KMS-11 (cell line): Measurements from ENCODE around the gene TNFRSF12A.

Source experiments
- H2AFZ ChIP-seq: fragments of 200-600 bp; sonication (generic); 2 replicates; pipeline ENCODE4 v1.6.1; 2016; ENCODE audit warnings: antibody characterized with exemption, mixed run types, low read depth
- H3K27ac ChIP-seq: fragments of 200-600 bp; sonication (generic); 2 replicates; pipeline ENCODE4 v1.6.1; 2016; ENCODE audit warnings: mild to moderate bottlenecking, mixed run types
- H3K27me3 ChIP-seq: fragments of 200-600 bp; sonication (generic); 2 replicates; pipeline ENCODE4 v1.6.1; 2017; ENCODE audit warnings: mild to moderate bottlenecking, low read depth, mixed run types, moderate library complexity; ENCODE audit not compliant: insufficient read depth
- H3K36me3 ChIP-seq: fragments of 200-600 bp; sonication (generic); 2 replicates; pipeline ENCODE4 v1.6.1; 2017; ENCODE audit warnings: mild to moderate bottlenecking, mixed run types; ENCODE audit not compliant: insufficient read depth
- H3K4me1 ChIP-seq: fragments of 200-600 bp; sonication (generic); 2 replicates; pipeline ENCODE4 v1.6.1; 2016; ENCODE audit warnings: mild to moderate bottlenecking, low read depth, mixed run types; ENCODE audit not compliant: poor library complexity, severe bottlenecking
- H3K4me2 ChIP-seq: fragments of 200-600 bp; sonication (generic); 2 replicates; pipeline ENCODE4 v1.7.0; 2016; ENCODE audit warnings: mild to moderate bottlenecking, mixed run types
- H3K4me3 ChIP-seq: fragments of 200-600 bp; sonication (generic); IDR thresholded peaks from 2 replicates; pipeline ENCODE4 v1.6.1; 2017; ENCODE audit warnings: low read depth, low read length, mixed read lengths; ENCODE audit not compliant: insufficient read depth
- H3K79me2 ChIP-seq: fragments of 200-600 bp; sonication (generic); 2 replicates; pipeline ENCODE4 v1.6.1; 2016; ENCODE audit warnings: low read depth, mixed run types; ENCODE audit not compliant: insufficient read depth
- H3K9ac ChIP-seq: fragments of 200-600 bp; sonication (generic); 2 replicates; pipeline ENCODE4 v1.6.1; 2016; ENCODE audit warnings: mild to moderate bottlenecking, mixed run types
- H4K20me1 ChIP-seq: fragments of 200-600 bp; sonication (generic); 2 replicates; pipeline ENCODE4 v1.6.1; 2016; ENCODE audit warnings: mild to moderate bottlenecking, mixed run types; ENCODE audit not compliant: insufficient read depth
- TF ChIP-seq, protein P1 (sequence below): fragments of 200-600 bp; sonication (generic); conservative IDR thresholded peaks from 2 replicates; pipeline ENCODE4 v1.6.1; 2017; ENCODE audit warnings: low read depth, mild to moderate bottlenecking, antibody characterized with exemption, low read length, moderate library complexity, mixed read lengths

TNFRSF12A gene

DNA sequence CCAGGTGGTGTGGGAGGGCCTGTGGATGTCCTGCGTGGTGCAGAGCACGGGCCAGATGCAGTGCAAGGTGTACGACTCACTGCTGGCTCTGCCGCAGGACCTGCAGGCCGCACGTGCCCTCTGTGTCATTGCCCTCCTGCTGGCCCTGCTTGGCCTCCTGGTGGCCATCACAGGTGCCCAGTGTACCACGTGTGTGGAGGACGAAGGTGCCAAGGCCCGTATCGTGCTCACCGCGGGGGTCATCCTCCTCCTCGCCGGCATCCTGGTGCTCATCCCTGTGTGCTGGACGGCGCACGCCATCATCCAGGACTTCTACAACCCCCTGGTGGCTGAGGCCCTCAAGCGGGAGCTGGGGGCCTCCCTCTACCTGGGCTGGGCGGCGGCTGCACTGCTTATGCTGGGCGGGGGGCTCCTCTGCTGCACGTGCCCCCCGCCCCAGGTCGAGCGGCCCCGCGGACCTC lies 6.6 kb upstream of the TNFRSF12A start:
- no peak overlapping the region for H3K27ac ChIP-seq
- no peak overlapping the region for H3K9ac ChIP-seq
- H3K4me3 ChIP-seq, result no peak overlapping the region
- H3K4me2 ChIP-seq, result no peak overlapping the region
- TF ChIP-seq, protein P1, sequence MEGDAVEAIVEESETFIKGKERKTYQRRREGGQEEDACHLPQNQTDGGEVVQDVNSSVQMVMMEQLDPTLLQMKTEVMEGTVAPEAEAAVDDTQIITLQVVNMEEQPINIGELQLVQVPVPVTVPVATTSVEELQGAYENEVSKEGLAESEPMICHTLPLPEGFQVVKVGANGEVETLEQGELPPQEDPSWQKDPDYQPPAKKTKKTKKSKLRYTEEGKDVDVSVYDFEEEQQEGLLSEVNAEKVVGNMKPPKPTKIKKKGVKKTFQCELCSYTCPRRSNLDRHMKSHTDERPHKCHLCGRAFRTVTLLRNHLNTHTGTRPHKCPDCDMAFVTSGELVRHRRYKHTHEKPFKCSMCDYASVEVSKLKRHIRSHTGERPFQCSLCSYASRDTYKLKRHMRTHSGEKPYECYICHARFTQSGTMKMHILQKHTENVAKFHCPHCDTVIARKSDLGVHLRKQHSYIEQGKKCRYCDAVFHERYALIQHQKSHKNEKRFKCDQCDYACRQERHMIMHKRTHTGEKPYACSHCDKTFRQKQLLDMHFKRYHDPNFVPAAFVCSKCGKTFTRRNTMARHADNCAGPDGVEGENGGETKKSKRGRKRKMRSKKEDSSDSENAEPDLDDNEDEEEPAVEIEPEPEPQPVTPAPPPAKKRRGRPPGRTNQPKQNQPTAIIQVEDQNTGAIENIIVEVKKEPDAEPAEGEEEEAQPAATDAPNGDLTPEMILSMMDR, result no peak
- H3K27me3 ChIP-seq, result peaks cover 65% of the 10 kb centered on the region
- no peaks in the 10 kb centered on the region for H3K79me2 ChIP-seq
- H2AFZ ChIP-seq, result no peak overlapping the region
- H3K4me1 ChIP-seq, result peaks cover 18% of the 10 kb centered on the region
- H4K20me1 ChIP-seq, result no peaks in the 10 kb centered on the region
- H3K36me3 ChIP-seq, result no peaks in the 10 kb centered on the region

DNA sequence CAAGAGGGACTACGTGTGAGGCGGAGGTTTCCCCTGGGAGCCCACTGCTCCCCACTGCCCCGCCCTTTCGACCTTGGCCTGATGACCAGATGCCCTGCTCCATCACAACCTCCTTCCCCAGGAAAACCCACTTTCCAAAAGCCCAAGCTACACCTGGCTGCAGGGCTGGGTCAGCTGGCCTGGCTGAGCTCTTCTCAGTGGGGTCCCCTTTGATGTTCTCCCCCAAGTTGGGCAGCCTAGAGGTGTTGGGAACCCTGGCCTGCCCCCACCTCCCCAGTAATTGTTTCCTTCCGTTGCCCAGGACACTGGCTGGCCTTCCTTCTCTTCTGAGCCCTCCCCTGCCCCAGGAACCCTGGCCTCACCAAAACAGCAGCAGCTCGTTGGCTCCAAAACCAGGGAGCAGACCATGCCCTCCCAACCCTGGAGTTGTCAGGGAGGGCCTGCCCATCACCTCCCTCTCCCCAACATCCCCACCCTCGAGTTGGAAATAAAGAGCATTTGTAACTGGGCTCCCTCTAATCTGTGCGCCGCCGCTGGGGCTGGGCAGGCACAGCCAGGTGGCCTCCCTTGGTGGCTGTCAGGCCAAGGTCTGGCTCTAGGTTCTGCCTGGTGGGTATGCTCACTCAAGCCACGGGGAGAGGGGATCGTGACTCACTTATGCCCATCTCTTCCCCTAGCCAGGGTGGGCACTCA lies 6.0 kb upstream of the TNFRSF12A start:
- Histone ChIP-seq H3K4me2 (no peak overlapping the region), H3K9ac (no peak overlapping the region), H4K20me1 (no peaks in the 10 kb centered on the region), H3K27ac (no peak overlapping the region), H2AFZ (no peak overlapping the region), H3K4me3 (no peak overlapping the region), H3K27me3 (peaks cover 63% of the 10 kb centered on the region), H3K79me2 (no peaks in the 10 kb centered on the region), H3K36me3 (no peaks in the 10 kb centered on the region), H3K4me1 (peaks cover 17% of the 10 kb centered on the region)
- TF ChIP-seq, protein P1, result no peak

DNA sequence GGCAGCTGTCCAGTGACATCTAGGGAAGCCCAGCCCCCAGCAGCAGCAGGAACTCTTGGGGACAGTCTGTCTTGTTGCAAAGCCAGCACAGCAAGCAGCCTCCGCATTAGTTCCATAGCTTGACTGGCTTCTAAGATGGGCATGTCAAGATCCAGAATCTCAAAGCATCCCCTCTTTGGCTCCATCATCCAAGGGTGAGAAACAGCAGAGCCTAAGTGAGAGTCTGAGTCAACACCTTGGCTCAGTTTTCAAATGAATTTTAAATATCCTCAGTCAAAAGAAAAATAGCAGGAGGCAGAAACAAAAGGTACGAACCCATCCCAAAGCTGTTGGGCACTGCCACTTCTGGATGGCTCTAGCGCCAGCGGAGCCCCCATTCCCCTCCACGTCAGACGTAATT lies 5.2 kb upstream of the TNFRSF12A start:
- no peaks in the 10 kb centered on the region for H4K20me1 ChIP-seq
- TF ChIP-seq, protein P1, result no peak
- no peaks in the 10 kb centered on the region for H3K79me2 ChIP-seq
- no peak overlapping the region for H3K9ac ChIP-seq
- peaks cover 58% of the 10 kb centered on the region for H3K27me3 ChIP-seq
- no peak overlapping the region for H3K4me3 ChIP-seq
- H2AFZ ChIP-seq, result no peak overlapping the region
- no peak overlapping the region for H3K4me2 ChIP-seq
- no peak overlapping the region for H3K27ac ChIP-seq
- H3K4me1 ChIP-seq, result peaks cover 24% of the 10 kb centered on the region
- H3K36me3 ChIP-seq, result no peaks in the 10 kb centered on the region

DNA sequence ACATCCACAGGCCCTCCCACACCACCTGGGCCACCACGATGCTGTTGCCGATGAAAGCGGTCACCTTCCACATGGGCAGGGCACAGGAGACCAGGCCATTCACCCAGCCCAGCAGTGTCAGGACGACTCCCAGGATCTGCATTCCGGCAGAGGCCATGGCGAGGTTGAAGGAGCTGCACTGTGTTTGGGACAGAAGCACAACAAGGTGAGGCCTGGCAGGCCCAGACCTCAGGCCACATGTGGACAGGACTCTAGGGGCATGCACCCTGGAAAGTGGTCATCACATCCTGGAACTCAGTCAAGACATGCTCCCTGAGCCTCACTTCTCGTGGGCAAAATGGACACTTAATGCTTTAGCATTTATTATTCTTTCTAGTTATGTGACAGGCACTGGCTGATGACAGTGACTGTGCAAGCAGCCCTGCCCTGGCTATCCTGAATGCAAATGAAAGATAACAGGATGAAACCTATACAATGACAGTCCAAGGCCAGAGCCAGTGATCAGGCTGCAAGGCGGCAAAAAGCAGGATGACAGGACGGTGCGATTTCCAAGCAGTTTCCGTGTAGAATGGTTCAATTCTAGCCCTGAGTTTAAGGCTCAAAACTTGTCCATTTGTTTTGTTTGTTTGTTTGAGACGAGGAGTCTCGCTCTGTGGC lies 4.2 kb upstream of the TNFRSF12A start:
- Histone ChIP-seq H3K4me2 (no peak overlapping the region), H3K27ac (no peak overlapping the region), H3K36me3 (no peaks in the 10 kb centered on the region), H2AFZ (no peak overlapping the region), H4K20me1 (no peaks in the 10 kb centered on the region), H3K4me3 (no peak overlapping the region), H3K27me3 (peaks cover 48% of the 10 kb centered on the region), H3K4me1 (peaks cover 29% of the 10 kb centered on the region), H3K79me2 (no peaks in the 10 kb centered on the region), H3K9ac (no peak overlapping the region)
- TF ChIP-seq, protein P1, result no peak
